CD4-positive, alpha-beta T cell (primary cell): ENCODE data around the gene CDH22. TPM values are rescaled to one million over a fixed set of nuclear protein-coding genes. Genes with fewer than 3 reads are reported as not detected.

ENCODE experiments used
- ATAC-seq: fragments of 200-7000 bp; cut with Tn5 transposase; one replicate; pipeline ENCODE4 v1.10.0; 2022; ENCODE audit warnings: mild to moderate bottlenecking; ENCODE audit not compliant: poor library complexity
- CTCF ChIA-PET: fragments of 350-600 bp; sonication (Branson Sonifier 250); formaldehyde crosslinking; loops from one replicate; lab custom pipeline; 2021; ENCODE audit warnings: antibody characterized with exemption, inconsistent platforms; lab: Charles Lee
- POLR2A ChIA-PET: fragments of 350-600 bp; sonication (Branson Sonifier 250); formaldehyde crosslinking; loops from one replicate; lab custom pipeline; 2021; ENCODE audit warnings: antibody characterized with exemption, inconsistent platforms; lab: Charles Lee
- DNase-seq, 14 experiments: peaks; one replicate each; pipeline ENCODE4 v3.0.0-alpha.2; 2013 to 2020; ENCODE audit warnings: mixed read lengths in 2 of 14
- H3K27ac ChIP-seq, 2 donors: one replicate each; pipeline versions ENCODE4 v1.5.1 to v1.7.0; 2013; ENCODE audit warnings: low read length in 2 of 2, low read depth in 1 of 2, mild to moderate bottlenecking in 1 of 2
- H3K27me3 ChIP-seq, 2 experiments: 1 replicate in 1 of 2; 2 replicates in 1 of 2; pipeline versions ENCODE4 v1.6.1 to v1.7.0; 2013; ENCODE audit warnings: low read length in 2 of 2, control low read depth in 1 of 2, mild to moderate bottlenecking in 1 of 2, moderate library complexity in 1 of 2; ENCODE audit not compliant: insufficient read depth in 2 of 2, control insufficient read depth in 1 of 2
- H3K36me3 ChIP-seq: one replicate; pipeline ENCODE4 v1.6.1; 2013; ENCODE audit warnings: low read length, control low read depth; ENCODE audit not compliant: insufficient read depth
- H3K4me1 ChIP-seq: one replicate; pipeline ENCODE4 v1.6.1; 2013; ENCODE audit warnings: low read length, control low read depth; ENCODE audit not compliant: insufficient read depth
- H3K4me3 ChIP-seq: one replicate; pipeline ENCODE4 v1.5.1; 2013; ENCODE audit warnings: mild to moderate bottlenecking, low read length, moderate library complexity
- H3K9me3 ChIP-seq, 2 experiments: 1 replicate in 1 of 2; 2 replicates in 1 of 2; pipeline versions ENCODE4 v1.6.1 to v1.7.0; 2013; ENCODE audit warnings: low read length in 2 of 2, mild to moderate bottlenecking in 2 of 2, control low read depth in 1 of 2, moderate library complexity in 1 of 2; ENCODE audit not compliant: control insufficient read depth in 1 of 2, insufficient read depth in 1 of 2
- H3K27ac Mint-ChIP-seq: one replicate; pipeline ENCODE4 v1.8.0; 2020; ENCODE audit warnings: mixed read lengths
- H3K27me3 Mint-ChIP-seq: one replicate; pipeline ENCODE4 v1.8.0; 2021; ENCODE audit warnings: mixed read lengths
- H3K36me3 Mint-ChIP-seq: one replicate; pipeline ENCODE4 v1.8.0; 2021; ENCODE audit warnings: low read depth, mixed read lengths
- H3K4me1 Mint-ChIP-seq: one replicate; pipeline ENCODE4 v1.8.0; 2021; ENCODE audit warnings: low read depth, mixed read lengths
- H3K4me3 Mint-ChIP-seq: one replicate; pipeline ENCODE4 v1.8.0; 2020; ENCODE audit warnings: mild to moderate bottlenecking, mixed read lengths
- H3K9me3 Mint-ChIP-seq: one replicate; pipeline ENCODE4 v1.8.0; 2020; ENCODE audit warnings: mixed read lengths
- intact Hi-C, 2 experiments: fragments of 100-400 bp; cut with DNase I in 1 of 2; cut with micrococcal nuclease in 1 of 2; formaldehyde crosslinking; loops; one replicate each; pipeline versions ENCODE4 v1.15.1 to v1.9.0; 2023 to 2025; cut with DNase I, micrococcal nuclease
- total RNA-seq, 174 experiments: library from RNA in 2 of 174; stranded (reverse) in 2 of 174; gene quantifications; one replicate each; pipeline ENCODE4 v1.2.3 and lab custom pipeline; 2021 to 2026
- TF ChIP-seq, protein P1 (sequence below): fragments of 200-600 bp; IDR thresholded peaks from one replicate; pipeline ENCODE4 v1.8.0; 2022; ENCODE audit warnings: antibody characterized with exemption, mild to moderate bottlenecking

Gene CDH22
- total RNA-seq, 2 experiments from 2014 or later: not detected

DNA sequence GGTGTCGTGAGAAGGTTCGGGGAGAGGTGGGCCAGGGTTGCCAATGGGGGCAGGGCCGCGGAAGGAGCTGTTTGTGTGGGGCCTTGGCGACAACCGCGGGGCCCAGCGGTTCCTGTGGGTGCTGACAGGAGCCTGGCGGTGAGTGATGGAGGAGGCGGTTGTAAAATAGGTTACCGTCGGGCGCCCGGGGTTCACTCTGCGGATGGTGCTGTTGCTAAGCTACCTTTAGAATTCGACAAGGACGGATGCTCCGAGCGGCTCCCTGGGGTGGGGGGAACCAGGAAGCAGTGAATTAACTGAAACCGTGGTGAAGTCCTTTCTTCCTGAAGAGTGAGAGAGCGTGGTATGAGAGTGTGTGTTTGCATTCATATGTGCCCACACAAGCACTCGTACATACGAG, 61.7 kb downstream of the CDH22 start:
- Mint-ChIP-seq H3K27ac (no peak overlapping the region), H3K27me3 (peaks cover 81% of the 10 kb centered on the region), H3K36me3 (no peaks in the 10 kb centered on the region), H3K4me1 (no peaks in the 10 kb centered on the region), H3K9me3 (no peaks in the 10 kb centered on the region), H3K4me3 (no peak overlapping the region)
- Histone ChIP-seq H3K27me3 (peaks cover 49 to 53% of the 10 kb centered on the region in 2 experiments), H3K4me3 (no peak overlapping the region), H3K36me3 (no peaks in the 10 kb centered on the region), H3K9me3 (no peaks in the 10 kb centered on the region), H3K4me1 (peaks cover 4% of the 10 kb centered on the region), H3K27ac (no peak overlapping the region)
- intact Hi-C loops: no loop called here
- DNase-seq (peak in 3 of 14 experiments; percentile 3 to 5 (median 3)), ATAC-seq (no peak)
- ChIA-PET POLR2A (no interaction called here), CTCF (interaction anchor here (0.7 kb wide), 1 partner anchor 138 kb away, joined by 6 read pairs; no protein-coding TSS in a partner anchor)
- TF ChIP-seq, protein P1, sequence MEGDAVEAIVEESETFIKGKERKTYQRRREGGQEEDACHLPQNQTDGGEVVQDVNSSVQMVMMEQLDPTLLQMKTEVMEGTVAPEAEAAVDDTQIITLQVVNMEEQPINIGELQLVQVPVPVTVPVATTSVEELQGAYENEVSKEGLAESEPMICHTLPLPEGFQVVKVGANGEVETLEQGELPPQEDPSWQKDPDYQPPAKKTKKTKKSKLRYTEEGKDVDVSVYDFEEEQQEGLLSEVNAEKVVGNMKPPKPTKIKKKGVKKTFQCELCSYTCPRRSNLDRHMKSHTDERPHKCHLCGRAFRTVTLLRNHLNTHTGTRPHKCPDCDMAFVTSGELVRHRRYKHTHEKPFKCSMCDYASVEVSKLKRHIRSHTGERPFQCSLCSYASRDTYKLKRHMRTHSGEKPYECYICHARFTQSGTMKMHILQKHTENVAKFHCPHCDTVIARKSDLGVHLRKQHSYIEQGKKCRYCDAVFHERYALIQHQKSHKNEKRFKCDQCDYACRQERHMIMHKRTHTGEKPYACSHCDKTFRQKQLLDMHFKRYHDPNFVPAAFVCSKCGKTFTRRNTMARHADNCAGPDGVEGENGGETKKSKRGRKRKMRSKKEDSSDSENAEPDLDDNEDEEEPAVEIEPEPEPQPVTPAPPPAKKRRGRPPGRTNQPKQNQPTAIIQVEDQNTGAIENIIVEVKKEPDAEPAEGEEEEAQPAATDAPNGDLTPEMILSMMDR: no peak

DNA sequence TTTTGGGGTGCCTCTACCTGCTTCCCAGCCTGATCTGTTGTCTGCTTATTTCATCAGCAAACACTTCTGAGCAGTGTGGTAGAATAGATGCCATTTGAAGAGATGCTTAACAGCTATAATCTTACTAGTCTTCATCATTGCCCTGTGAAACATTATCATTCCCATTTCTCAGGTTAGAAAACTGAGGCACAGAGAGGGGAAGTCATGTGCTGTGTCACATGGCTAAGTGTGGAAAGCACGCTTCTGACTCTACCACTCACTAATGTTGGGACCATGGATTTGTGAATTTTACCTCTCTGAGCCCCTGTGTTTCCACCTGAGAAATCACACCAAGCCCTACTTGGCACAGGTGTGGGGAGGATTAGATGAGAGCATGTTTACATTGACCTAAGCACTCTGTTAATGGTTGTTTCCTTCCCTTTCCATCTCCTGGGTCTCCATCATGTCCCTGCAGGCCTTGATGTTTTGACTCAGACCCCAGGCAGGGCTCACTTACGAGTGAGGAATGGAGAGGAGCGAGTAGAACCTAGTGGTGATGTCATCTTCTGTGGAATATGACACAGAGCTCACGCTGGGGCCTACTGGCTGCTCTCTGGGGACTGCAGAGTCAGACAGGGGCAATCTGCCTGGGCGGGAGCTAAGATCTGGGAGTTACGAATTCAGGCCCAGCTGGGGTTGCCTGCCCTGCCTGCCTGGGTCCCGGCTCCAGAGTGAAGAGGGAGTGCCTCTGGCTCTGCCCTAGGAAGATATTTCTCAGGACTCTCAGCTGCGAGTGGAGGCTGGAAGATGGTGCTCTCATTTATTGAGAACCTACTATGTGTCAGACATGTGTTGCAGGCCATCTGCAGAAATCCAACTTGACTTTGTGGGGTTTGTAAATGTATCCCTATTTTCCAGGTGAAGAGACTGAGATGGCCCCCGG, 64.3 kb downstream of the CDH22 start:
- Mint-ChIP-seq H3K27me3 (peaks cover 68% of the 10 kb centered on the region), H3K27ac (no peak overlapping the region), H3K9me3 (no peaks in the 10 kb centered on the region), H3K4me3 (no peak overlapping the region), H3K4me1 (no peaks in the 10 kb centered on the region), H3K36me3 (no peaks in the 10 kb centered on the region)
- TF ChIP-seq, protein P1: no peak
- DNase-seq (no peak), ATAC-seq (no peak)
- peaks cover 4% of the 10 kb centered on the region for H3K4me1 ChIP-seq
- peaks cover 32 to 34% of the 10 kb centered on the region in 2 experiments for H3K27me3 ChIP-seq
- H3K9me3 ChIP-seq: no peaks in the 10 kb centered on the region
- CTCF ChIA-PET: no interaction called here
- intact Hi-C loops: no loop called here
- no peak overlapping the region for H3K27ac ChIP-seq
- no peaks in the 10 kb centered on the region for H3K36me3 ChIP-seq
- H3K4me3 ChIP-seq: no peak overlapping the region
- POLR2A ChIA-PET: no interaction called here

DNA sequence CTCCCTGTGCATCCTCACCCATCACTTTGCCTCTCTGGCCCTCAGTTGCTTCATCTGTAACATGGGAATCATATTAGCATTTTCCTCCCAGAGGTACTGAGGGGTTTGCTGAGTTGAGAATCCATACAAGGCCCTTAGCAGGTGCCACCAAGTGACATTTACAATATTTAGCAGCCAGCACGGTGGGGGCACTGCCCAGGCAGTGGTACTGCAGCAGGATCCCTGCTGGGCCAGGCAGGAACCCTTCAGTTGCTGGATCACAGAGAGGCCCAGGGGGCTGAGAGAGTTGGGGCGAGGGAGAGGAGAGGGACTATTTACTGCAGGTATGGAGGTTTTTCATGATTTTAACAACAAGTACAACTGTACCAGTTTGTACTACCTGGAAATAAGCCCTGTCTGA, 65.9 kb downstream of the CDH22 start:
- peaks cover 56% of the 10 kb centered on the region for H3K27me3 Mint-ChIP-seq
- H3K4me3 ChIP-seq: no peak overlapping the region
- no peak overlapping the region for H3K4me3 Mint-ChIP-seq
- H3K27me3 ChIP-seq: peaks cover 27 to 31% of the 10 kb centered on the region in 2 experiments
- no peaks in the 10 kb centered on the region for H3K9me3 Mint-ChIP-seq
- H3K36me3 Mint-ChIP-seq: no peaks in the 10 kb centered on the region
- DNase-seq (no peak), ATAC-seq (no peak)
- ChIA-PET CTCF (no interaction called here), POLR2A (no interaction called here)
- H3K4me1 ChIP-seq: peaks cover 4% of the 10 kb centered on the region
- TF ChIP-seq, protein P1: no peak
- no peaks in the 10 kb centered on the region for H3K4me1 Mint-ChIP-seq
- no peaks in the 10 kb centered on the region for H3K9me3 ChIP-seq
- no peak overlapping the region for H3K27ac ChIP-seq
- intact Hi-C loops: no loop called here
- H3K36me3 ChIP-seq: no peaks in the 10 kb centered on the region
- no peak overlapping the region for H3K27ac Mint-ChIP-seq
